ENCODE measurements around the gene HBS1L.
A peak's percentile ranks its signal among the peaks of the same experiment; 100 is the strongest.

Gene HBS1L

GRCh38 chr6:135033238-135033637 lies 21.4 kb downstream of the HBS1L start:
- DNase-seq = no peak

GRCh38 chr6:135030532-135031178 lies 24.0 kb downstream of the HBS1L start:
- DNase-seq = no peak

- DNase-seq = peak in 3 of 6 experiments; percentile 16 to 47 (median 46)
Measured at GRCh38 chr6:135030056-135030473, 24.6 kb downstream of the HBS1L start.

GRCh38 chr6:135025775-135026174 lies 28.8 kb downstream of the HBS1L start:
- DNase-seq = no peak

GRCh38 chr6:135025175-135025574 lies 29.4 kb downstream of the HBS1L start:
- DNase-seq = no peak

GRCh38 chr6:135022050-135022697 lies 32.4 kb downstream of the HBS1L start:
- DNase-seq = peak in 1 of 6 experiments; percentile 18

GRCh38 chr6:135021310-135022049 lies 33.1 kb downstream of the HBS1L start:
- DNase-seq = no peak

GRCh38 chr6:135018941-135019340 lies 35.7 kb downstream of the HBS1L start:
- no peak for DNase-seq

GRCh38 chr6:135018052-135018451 lies 36.6 kb downstream of the HBS1L start:
- DNase-seq = peak in 1 of 6 experiments; percentile 8

GRCh38 chr6:135014353-135014832 lies 40.2 kb downstream of the HBS1L start:
- peak in 3 of 6 experiments; percentile 37 to 52 (median 44) for DNase-seq

- DNase-seq = no peak
Measured at GRCh38 chr6:135013211-135013610, 41.4 kb downstream of the HBS1L start.

- DNase-seq = no peak
Measured at GRCh38 chr6:135012764-135013163, 41.9 kb downstream of the HBS1L start.

- no peak for DNase-seq
Measured at GRCh38 chr6:135012349-135012748, 42.3 kb downstream of the HBS1L start.

GRCh38 chr6:135008941-135009290 lies 45.7 kb downstream of the HBS1L start:
- DNase-seq = no peak

GRCh38 chr6:135008072-135008940 lies 46.3 kb downstream of the HBS1L start:
- no peak for DNase-seq

- no peak for DNase-seq
Measured at GRCh38 chr6:135006386-135006914, 48.2 kb downstream of the HBS1L start.

GRCh38 chr6:135004399-135004798 lies 50.2 kb downstream of the HBS1L start:
- DNase-seq = no peak

- DNase-seq = no peak
Measured at GRCh38 chr6:135002974-135003703, 51.5 kb downstream of the HBS1L start.

GRCh38 chr6:135002229-135002844 lies 52.3 kb downstream of the HBS1L start:
- peak in 2 of 6 experiments; percentile 10 to 16 for DNase-seq

GRCh38 chr6:134999107-134999506 lies 55.5 kb downstream of the HBS1L start:
- DNase-seq = no peak
